GM11168 (cell line): ENCODE results near the gene DOCK10.

Experiments used
- in situ Hi-C: fragments of 300-500 bp; cut with MboI; formaldehyde crosslinking; loops from one replicate; pipeline ENCODE4 v1.12.0; 2022; ENCODE audit warnings: low sequenced_read_pairs; ENCODE audit not compliant: unreplicated experiment

The DOCK10 gene

DNA sequence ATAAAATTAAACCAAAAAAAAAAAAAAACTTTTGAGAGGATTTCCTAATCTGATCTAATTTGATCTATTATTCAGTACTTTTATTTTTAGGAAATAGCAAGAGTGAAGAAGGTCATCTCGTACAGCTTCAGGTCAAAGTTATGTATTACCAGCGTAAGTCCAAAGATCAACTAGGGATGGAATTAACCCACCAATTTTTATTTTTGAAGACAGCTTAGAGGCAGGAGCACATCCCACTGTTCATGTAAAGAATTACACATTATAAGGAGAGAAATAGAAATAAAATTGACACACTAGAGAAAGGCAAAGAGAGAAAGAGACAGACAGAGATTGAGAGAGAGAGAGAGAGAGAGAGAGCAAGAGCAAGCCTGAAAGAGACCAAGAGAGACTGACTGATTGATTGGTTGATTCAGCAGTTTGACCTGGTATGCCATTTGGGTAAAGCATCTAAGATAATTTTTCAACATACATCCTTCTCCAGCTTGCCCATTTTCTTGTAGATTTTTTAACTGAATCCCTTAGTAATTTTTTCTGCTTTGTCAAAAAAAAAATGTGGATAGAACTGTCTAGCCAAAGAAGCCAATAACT is 25.1 kb downstream of the DOCK10 start:
- in situ Hi-C loops: no loop called here

DNA sequence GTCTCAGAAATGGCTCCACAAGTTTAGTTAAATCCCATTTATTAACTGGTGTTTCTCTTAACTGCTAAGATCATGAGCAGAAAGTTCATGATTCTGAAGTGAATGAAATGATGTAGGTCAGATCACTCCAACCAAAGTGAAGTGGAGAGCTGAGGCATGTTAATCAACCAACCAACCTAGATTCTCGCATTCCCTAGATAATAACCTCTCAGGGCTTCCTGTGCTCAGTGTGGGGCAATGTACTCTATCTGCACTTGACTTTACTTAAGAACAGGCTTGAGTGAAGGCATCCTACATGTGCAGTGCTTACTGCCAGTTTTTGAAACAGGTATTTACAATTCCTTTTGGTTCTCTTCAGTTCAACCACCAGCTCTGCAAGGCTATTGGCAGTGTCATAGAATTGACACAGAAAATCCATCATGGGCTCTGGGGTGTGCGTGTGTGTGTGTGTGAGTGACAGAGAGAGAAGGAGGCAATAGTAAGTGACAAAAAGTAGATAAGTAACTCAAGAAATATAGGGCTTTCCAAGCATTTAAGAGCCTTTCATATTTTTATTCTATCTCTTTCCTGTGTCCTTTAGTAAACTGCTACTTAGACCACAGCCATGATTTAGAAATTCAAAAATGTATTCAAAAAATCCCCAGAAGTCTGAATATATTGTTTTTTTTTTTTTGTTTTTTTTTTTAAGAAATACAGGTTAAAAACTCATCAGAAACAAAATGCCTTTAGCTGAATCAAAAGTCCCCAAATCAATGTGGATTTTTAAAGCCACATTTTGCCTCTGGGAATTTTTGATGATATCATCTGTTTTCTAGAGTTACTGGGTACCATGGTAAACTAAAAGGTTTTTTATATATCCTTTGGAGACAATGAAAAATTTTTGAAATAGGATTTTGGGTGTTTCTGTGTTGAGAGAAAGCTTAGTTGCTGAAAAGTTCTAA is 28.6 kb downstream of the DOCK10 start:
- in situ Hi-C loops: no loop called here

DNA sequence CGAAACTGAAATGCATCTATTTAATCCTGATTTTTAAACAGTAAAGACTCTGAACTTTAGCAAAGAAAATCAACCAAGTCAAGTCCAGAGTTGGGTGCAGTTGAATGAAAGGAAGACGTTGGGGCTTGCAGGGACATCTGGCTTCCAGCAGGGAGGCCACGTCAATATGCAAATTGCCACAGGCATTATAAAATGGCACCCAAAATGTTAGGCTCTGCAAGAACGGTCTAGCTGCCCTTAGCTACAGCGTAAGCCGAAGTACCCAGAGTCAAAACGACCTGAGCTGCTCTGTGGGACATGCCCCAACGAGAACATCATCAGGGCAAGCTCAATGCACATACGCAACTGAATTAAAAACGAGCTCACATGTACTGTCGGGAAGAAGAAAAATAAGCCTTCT is 30.7 kb downstream of the DOCK10 start:
- in situ Hi-C loops: no loop called here

DNA sequence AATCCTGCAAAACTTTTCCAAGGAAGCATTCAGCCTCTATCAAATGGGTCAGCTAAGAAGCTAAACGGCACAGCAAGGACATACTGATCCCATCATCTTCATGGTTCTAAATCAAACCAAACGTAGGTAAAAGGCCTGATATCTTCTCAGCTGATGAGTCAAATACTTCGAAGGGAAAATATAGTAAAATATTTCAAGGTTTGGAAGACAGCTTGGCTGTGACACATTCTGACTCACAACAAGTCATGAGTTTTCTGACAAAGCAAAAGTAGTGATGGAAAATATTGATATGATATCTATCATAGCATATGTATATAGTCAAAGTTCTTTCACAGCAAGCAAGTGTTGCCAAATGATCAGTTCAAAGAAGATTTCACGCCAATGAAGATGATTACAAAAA is 31.5 kb downstream of the DOCK10 start:
- in situ Hi-C loops: no loop called here

DNA sequence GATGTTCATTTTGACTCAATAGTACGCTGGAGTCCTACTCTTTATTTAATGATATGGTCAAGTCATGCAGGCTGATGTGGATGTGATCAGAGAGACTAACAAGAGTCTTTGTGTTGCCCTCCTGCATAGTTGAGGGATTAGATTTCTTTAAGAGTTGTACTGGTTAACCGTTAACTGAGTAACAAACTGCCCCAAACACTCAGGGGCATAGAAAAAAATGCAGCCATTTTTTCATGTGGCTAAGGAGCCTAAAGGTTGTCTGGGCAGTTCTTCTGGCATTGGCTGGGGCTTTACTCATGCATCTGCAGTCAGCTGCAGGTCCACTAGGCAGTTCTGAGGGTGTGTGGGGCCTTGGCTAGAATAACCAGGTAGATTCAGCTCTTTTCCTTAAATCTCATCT is 32.5 kb downstream of the DOCK10 start:
- in situ Hi-C loops: no loop called here

DNA sequence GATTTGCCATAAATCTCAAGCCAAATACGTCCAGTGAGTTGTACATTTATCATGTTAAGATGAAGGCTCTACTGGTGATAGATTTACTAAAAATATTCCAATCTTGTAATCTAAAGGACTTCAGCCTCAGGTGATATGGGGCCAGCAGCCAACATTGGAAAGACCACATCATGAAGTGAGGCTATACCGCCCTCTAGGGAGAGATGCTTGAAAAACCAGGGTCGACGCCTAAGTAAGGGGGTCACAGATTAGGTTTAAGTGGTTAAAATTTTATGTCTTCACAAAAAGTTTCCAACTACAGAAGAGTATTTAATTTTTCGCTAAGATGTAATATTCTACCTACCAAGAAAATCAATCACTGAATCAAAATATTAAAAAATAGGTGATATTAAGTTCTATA is 33.3 kb downstream of the DOCK10 start:
- in situ Hi-C loops: no loop called here

DNA sequence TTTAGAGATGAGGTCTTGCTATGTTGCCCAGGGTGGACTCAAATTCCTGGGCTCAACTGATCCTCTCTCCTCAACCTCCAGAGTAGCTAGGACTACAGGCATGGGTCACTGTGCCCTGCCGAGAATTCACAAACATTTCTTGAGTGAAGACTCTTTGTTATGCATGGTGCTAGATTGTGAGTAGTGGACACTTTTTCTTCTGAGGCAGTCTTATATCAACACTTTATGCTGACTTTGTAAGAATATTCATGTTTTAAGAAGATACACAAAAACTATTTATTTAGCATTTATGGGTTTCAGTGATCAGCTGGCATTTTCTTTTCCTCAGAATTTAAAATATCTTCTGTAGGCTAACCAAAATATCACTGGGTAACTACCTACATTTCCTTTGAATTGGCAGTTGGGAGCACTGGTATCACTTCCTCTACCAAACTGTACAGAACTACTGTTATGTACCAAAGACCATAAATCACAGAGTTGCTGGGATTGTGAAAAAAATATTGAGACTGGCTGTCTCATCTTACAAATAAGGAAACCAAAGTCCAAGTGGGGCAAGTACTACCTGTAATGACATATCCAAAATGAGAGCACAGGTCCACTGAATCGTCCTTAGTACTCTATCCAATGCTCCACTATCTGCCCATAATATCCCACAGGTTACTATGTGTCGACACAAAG is 34.0 kb downstream of the DOCK10 start:
- in situ Hi-C loops: no loop called here

DNA sequence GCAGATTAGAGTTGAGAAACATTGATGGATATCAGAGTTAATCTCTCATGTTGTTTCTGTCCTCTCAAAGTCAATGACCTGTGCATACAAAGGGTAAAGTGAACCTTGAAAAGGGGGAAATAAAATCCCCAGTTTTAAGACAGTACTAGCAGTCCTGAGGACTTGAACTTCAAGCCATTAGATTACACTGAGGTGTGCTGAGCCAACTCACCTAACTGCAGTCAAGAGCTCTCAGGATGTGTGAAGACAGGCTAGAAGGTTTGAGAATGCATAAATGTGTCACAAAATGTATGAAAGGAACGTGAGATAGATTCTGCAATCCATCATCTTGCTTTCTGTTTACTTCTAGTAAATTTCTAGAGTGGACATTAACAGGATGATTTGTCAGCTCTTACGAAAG is 35.5 kb downstream of the DOCK10 start:
- in situ Hi-C loops: no loop called here

DNA sequence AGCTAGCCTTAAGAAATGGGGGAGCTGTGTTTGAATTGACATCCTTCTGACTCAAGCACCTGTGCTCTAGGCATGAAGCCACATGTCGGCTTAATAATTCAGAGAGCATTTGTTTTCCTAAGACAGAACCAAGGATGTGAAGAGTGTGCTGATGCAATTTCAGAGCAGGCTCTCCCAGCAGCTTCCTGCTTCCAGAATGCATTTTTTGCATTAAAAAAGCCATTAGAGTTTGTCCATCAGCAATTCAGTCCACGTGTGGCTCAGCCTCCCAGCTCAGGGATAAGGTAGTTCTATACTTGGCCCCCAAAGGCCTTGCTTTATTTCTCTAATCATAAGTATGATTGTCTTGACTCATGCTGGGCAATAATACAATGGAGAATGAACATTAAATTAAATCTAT is 37.7 kb downstream of the DOCK10 start:
- in situ Hi-C loops: no loop called here

DNA sequence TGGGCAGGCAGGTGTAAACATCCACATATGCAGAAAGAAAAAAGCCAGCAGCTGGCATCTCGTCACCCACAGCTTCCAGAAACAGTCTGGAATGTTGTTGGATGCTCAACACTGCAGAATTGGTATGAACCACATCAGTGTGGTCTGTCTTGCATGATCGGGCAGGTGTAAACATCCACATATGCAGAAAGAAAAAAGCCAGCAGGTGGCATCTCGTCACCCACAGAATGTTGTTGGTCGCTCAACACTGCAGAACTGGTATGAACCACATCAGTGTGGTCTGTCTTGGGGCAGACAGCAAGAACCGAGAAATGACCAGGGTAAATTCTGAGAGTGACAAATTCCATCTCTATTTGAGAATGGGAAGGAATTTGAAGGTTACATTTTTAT is 39.6 kb downstream of the DOCK10 start:
- in situ Hi-C loops: no loop called here

DNA sequence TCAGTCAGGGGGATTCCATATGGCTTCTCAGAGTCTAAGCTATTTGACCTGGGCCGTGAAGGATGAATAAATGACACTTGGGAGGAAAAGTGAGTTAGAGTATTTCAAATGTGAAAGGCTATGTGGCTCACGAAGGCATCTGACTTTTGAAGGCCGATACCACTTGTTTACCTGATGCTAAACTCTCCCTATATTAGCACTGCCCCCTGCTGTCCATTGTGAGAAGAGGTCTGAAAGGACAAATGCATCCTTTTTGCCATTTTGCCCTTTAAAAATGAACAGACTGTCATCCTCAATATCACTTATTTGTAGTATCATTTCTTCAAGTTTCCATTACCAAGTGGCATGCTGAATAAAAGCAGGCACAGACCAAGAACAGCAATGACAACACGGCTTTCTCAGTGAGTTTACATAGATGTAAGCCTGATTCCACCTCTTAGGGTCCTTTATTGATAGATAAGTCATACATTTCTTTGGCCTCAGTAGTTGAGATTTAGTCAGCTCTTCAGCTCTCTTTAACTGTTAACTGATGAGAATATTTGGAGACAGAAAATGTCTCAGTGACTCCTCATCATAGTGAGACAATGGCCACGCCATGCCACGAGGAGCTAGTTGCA is 40.1 kb downstream of the DOCK10 start:
- in situ Hi-C loops: no loop called here

DNA sequence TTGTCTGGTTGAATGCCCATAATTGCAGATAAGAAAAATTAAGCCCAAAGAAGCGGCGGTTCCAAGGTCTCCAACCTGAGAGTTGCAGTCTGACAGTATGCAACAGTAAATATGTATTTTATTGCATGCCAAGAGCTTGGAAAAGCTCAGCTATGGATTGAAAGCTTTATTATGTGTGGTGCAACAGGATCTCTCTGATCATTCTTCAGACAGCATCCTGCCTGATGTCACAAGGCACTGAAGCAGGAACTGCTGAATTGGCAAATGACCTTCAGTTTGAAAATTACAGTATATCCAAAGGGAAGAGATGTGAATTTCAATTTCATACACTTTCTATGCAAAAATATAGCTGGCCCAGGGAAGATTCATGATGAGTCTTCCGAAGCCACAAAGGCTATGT is 42.5 kb downstream of the DOCK10 start:
- in situ Hi-C loops: loop anchor here (5.0 kb wide), 1 partner anchor 52 kb away; no protein-coding TSS in a partner anchor

DNA sequence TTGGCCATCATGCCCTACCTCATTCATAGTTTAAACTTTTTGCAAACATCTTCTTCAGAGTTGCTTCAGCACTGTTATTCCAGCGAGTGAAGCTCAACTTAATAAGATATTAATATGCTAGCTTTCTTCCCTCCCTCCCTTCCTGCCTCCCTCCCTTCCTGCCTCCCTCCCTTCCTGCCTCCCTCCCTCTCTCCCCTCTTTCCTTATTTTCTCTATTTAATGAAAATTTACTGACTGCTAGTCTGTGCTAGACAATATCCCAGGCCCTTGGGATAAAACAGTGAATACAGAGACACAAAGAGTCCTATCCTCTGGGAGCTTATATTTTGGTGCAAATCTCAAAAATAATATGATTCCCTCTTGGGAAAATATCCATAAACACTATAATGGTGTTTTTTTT is 42.9 kb downstream of the DOCK10 start:
- in situ Hi-C loops: loop anchor here (5.0 kb wide), 1 partner anchor 52 kb away; no protein-coding TSS in a partner anchor

DNA sequence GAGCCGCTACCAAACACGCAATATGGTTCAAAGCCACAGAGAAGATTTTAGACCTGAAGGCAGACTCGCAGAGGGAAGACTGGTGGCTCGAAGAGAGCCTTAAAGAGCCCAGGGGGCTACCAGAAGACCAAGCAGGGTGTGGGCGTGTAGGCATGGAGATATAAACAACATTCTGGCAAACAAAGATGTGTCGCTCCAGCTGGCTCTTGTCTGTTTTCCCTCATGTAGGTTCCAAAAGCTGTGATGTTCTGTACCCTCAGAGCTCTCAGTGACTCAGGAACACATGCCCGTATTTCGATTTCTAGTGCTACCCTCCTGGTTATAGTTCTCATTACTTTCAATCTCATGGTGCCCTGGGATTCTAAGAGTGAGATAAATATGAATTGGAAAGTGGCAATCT is 44.5 kb downstream of the DOCK10 start:
- in situ Hi-C loops: loop anchor here (5.0 kb wide), 1 partner anchor 51 kb away; no protein-coding TSS in a partner anchor

DNA sequence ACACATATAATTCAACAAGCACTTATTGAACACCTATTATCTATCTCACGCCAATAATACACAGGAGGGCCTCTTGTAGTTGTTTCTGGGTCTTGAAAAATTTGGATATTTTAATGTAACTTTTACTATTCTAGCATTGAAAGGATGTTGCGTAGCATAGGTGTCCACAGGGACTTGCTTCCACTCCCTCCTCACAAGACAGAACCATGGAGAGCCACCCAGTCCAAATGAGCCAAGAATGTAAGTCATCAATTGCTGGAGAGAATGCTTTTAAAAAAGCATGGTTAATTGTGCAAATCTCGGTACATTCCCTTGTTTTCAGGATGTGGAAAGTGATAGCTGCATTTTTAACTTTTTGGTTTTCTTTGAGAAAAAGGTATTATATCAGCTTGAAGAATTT is 46.8 kb downstream of the DOCK10 start:
- in situ Hi-C loops: loop anchor here (5.0 kb wide), 1 partner anchor 48 kb away; no protein-coding TSS in a partner anchor

DNA sequence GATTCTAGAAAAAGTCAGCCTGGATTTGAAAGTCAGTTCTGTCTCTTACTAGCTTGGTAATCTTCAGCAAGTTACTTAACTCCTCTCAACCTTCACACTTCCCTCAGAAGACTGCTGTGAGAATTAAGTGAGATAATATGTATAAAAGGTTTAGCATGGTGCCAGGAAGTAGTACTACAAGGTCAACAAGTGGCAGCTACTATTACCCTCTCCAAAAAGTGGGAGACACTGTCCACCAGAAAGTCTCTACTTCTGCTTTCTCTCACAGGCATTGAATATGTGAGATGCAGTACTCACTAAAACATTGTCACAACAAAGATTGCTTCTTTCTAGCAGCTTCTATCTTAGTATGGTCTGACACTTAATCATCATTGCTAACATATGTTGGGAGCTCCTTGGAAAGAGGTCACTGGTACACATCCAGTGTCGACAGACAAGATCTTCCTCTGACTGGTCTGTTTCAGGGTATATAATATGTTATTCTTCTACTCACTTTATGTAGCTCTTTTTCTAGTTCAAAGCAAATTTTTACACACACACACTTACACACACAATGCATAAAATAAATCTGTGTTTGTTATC is 47.9 kb downstream of the DOCK10 start:
- in situ Hi-C loops: no loop called here

DNA sequence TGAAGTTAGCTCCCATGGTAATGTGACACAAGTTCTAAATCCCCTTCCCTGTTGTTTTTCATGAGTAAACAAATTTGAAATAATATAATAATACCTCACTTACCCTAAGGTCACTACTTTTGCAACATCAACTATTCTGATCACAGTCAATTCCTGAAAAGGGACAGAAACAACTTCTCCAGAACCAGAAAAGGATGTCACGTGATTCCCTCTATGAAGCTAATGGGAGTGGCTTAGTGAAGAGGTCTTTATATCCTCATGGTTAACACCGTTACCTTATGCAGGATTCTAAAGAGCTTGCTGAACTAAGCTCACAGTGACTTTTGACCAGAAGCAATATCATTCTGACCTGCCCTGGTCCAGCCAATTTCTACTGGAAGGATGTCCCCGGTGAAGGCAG is 51.6 kb downstream of the DOCK10 start:
- in situ Hi-C loops: no loop called here

DNA sequence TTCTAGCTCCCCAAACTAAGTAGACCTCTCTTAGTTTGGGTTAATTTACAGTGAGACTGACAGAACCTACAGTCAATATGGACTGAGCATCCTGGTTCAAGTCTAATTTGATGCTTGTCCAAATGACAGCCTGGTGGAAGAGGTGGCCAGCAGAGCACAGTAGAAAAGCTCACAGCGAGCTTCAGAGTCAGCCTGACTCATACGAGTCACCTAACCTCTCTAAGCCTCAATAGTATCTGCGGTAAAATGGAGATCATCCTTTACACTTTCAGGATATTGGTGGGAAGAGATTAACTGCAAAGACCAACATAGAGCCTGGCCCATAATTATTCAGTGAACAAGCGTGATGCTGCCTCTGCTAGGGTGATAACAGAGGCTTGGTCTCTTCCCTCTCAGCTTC is 54.5 kb downstream of the DOCK10 start:
- in situ Hi-C loops: no loop called here

DNA sequence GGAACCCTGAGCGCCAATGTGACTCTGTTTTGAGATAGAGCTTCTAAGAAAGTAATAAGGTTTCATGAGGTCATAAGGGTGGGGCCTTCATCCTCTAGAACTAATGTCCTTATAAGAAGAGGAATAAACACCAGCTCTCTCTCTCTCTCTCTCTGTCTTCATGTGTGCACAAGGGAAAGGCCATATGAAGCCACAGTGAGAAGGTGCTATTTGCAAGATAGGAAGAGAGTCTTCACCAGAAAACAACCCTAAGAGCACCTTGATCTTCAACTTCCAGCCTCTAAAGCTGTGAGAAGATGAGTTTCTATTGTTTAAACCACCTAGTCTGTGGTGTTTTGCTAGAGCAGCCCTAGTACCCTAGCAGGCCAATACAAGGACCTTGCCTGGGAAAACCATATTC is 55.8 kb downstream of the DOCK10 start:
- in situ Hi-C loops: no loop called here

DNA sequence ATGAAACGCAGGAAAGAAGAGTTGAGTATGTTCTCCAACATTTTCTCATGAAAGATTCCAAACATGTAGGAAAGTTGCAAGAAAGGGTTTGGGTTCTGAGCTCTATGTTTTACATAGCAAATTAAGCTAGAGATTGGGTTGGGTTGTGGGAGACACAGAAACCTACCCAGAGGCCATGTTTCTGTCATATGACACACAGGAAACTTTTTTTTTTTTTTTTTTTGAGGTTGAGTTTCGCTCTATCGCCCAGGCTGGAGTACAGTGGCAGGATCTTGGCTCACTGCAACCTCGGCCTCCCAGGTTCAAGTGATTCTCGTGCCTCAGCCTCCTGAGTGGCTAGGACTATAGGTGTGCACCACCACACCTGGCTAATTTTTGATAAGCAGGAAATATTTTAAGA is 57.6 kb downstream of the DOCK10 start:
- in situ Hi-C loops: no loop called here
